HG03064 (cell line): ENCODE measurements around the gene LNX2.
"Not testable (repeated sequence)": the region's sequence is repeated elsewhere in the genome, so short reads cannot be mapped to it uniquely, and the experiment has no call there.

Source experiments
- ATAC-seq: cut with Tn5 transposase; IDR thresholded peaks from one replicate; pipeline ENCODE4 v1.9.1; 2021; ENCODE audit warnings: low read depth; ENCODE audit not compliant: unreplicated experiment

LNX2 gene

GRCh38 chr13:27638001-27638400, 17.7 kb upstream of the LNX2 start:
- ATAC-seq: no peak

GRCh38 chr13:27637289-27637626, 16.9 kb upstream of the LNX2 start:
- ATAC-seq: no peak

DNA sequence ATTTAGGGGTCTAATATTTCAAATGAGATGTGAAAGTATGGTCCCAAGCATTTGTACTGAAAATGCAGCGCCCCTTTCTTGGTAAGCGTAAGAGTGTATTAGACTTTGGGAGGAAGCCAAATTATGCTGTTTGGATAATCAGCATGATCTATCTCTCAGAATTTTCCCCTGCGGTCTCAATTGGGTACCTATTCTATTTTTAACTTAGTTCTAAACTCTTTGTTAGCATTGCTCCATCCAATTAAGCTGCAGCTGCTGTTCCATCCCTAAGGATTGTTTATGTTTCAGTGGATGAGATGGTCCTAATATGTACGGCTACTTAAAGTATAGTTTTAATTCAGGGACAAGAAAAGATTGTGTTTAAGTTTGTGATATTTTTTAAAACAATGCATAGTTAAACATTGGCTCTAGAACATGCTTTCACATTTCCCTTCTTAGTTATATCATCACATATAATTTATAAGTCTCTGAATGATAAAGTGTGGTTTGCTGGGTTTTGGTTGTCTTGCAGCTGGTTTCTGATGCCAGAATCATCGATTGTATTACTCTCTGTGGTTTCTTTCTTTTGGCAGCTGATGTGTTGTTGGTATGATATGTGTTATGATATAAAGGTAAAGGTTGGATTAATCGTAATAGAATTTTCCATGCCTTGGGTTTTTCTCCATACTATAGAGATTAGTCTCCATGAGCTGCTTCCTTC, 16.4 kb upstream of the LNX2 start:
- no peak for ATAC-seq

- no peak for ATAC-seq
Observed at GRCh38 chr13:27635266-27635665, 14.9 kb upstream of the LNX2 start.

GRCh38 chr13:27634791-27635190, 14.5 kb upstream of the LNX2 start:
- ATAC-seq: no peak

- ATAC-seq: no peak
Observed at GRCh38 chr13:27634231-27634630, 13.9 kb upstream of the LNX2 start.

DNA sequence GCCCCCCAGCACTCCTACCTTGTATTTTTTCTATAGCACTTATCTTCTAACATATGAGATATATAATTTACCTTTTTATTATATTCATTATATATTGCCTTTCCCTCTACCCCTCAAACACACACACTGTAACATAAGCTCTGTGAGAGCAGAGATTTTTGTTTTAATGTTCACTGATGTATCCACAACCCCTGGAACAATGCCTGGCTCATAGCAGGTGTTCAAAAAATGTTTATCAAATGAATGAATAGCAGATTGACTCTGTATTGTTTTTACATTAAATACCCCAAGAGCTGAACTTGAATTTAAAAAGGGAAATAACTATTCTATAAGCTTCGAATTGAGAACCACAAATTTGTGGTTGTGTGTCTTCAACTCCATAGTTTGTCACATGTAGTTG, 12.3 kb upstream of the LNX2 start:
- ATAC-seq: no peak

DNA sequence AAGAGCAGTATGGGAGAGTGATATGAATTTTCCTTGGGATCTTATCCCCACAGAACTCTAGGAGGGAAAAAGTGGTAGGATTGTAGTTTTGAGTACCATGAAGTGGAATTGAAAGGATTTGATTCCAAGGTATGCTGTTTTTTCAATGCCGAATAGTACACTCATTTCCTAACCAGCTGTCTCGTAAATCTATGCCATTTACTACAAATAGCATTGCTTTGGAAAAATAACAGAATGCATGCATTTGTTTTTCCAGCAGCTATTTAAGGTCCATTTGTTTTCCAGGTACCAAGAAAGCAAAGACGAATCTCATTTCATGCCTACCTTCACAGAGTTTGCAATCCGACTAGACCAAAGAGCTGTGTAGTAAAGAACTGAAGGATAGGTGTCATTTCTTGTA, 11.9 kb upstream of the LNX2 start:
- no peak for ATAC-seq

- ATAC-seq: no peak
Observed at GRCh38 chr13:27631665-27632064, 11.3 kb upstream of the LNX2 start.

DNA sequence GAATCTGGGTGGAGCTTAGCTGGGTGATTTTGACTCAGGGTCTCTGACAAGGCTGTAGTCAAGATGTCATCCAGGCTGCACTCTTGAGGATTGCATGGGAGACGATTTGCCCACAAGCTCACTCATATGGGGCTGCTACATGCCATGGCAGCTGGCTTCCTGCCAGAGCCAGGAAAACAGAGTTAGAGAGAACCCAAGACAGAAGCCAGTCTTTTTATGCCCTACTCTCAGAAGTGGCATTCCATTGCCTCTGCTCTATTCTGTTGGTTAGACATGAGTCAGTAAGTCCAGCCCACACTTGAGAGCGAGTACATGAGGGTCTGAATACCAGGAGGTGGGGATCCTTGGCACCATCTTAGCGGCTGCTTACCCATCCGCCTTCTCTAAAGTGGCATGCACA, 10.8 kb upstream of the LNX2 start:
- ATAC-seq: no peak

DNA sequence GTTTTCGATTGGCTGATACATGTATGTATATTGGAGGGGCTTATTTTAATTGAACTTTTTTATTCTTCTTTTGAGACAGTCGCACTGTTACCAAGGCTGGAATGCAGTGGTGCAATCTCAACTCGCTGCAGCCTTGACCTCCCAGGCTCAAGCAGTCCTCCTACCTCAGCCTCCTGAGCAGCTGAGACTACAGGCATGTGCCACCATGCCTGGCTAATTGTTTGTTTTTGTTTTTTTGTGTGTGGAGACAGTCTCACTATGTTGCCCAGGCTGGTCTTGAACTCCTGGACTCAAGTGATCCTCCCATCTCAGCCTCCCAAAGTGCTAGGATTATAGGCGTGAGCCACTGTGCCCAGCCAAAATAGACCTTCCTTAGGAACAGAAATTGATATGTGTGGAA, 8.4 kb upstream of the LNX2 start:
- ATAC-seq: not testable (repeated sequence)

GRCh38 chr13:27628081-27628480, 7.8 kb upstream of the LNX2 start:
- ATAC-seq: no peak

DNA sequence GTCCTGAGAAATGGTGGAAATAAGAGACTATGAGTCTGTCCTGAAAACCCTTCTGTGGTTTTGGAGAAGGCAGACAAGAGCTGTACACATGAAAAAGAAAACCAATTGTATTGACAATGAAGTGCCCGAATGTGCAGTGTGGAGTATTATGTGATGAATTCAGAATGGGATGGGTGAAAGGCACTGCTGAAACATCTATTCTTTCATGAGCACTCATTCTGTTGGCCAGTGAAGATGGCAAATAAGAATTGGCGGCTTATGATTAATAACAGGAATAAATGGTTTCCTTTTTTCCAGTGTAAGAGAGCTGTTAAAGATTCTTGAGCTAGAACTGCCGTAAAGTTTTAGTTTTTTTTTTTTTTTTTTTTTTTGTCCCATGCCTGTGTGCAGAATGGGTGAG, 7.1 kb upstream of the LNX2 start:
- no peak for ATAC-seq

GRCh38 chr13:27625839-27626238, 5.5 kb upstream of the LNX2 start:
- ATAC-seq: no peak

- no peak for ATAC-seq
Observed at GRCh38 chr13:27624071-27624470, 3.7 kb upstream of the LNX2 start.

DNA sequence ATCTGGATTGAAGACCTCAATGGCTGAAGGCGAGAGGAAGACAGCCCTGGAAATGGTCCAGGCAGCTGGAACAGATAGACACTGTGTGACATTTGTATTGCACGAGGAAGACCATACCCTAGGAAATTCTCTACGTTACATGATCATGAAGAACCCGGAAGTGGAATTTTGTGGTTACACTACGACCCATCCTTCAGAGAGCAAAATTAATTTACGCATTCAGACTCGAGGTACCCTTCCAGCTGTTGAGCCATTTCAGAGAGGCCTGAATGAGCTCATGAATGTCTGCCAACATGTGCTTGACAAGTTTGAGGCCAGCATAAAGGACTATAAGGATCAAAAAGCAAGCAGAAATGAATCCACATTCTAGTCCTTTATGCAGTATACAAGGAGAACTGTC, 2.6 kb upstream of the LNX2 start:
- ATAC-seq: no peak

DNA sequence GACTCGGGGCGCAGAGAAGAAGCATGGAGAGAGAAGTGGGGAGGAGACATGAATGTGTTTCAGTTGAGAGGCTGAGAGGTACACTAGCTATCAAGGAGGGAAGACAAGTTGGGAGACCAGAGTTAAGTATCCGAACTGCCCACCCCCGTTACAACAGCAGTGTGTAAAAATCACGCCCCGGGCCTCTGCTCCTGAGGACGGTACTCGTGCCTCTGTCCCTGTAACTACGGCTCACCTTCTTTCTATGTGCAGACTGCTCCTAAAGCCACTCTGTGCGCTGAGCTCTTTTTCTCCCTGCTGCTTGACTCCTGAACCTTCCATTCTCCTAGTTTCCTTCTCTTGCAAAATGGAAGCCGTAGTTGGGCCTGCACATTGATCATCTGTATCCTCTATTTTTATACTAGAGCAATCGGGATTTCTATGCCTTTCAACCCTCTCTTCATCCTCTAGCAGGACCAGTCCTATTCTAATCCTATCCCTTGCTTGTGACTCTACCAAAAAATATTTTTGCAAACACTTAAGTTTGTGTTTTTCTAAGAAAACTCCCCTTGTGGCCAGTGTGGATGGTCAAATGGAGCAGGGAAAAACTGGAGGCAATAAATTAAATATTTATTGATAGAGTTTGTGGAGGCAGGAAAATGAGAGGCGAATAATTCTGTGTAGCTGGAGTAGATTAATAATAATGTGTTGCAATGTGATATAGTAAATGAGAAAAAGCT, 1.9 kb upstream of the LNX2 start:
- ATAC-seq: no peak

GRCh38 chr13:27621366-27622101, 1.2 kb upstream of the LNX2 start, which contains the start of gene POLR1D:
TSS of gene POLR1D (plus strand) at chr13:27621892. CDS start at chr13:27621984, 92 bp downstream.
- peak; percentile 54 for ATAC-seq

GRCh38 chr13:27621116-27621365, 712 bp upstream of the LNX2 start:
- ATAC-seq: no peak

DNA sequence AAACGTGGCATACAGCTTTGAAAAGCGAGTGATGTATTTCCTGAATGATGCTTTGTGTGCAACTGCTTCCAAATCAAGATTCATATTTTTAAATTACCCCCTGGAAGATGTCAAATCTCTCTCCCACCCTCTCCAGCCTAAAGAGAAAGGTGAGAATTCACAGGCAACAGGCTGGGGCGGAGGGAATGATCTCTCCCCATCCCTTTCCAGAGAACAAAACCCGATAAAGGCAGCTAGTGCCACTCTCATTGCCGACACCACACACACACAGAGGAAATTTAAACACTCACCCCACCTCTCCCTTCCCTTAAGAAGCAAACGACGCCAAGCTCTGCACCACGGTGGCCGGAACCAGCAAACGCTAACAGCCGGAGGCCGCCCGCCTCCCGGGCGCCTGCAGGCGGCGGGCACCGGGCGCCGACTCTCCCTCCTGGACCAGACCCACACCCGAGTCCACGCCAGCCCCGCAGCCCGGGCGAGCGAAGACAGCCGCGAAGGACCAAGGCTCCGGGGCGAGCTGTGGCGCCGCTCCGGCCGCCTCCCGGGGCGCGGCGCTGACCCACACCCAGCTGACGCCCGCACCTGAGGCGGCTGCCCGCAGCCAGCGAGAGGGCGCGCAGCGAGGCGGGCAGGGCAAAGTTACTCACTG, 477 bp downstream of the LNX2 start:
- peak; percentile 26 for ATAC-seq

GRCh38 chr13:27619093-27619727, 1.1 kb downstream of the LNX2 start:
- ATAC-seq: no peak
